Measurements from ENCODE around the gene MINDY1.

The MINDY1 gene

GRCh38 chr1:150992626-150993025 is 14.1 kb downstream of the MINDY1 start:
- Histone ChIP-seq H3K4me1 (ENCODE audit: control insufficient read depth, insufficient read depth, low read length) (peaks cover 4% of the 10 kb centered on the region), H3K9me3 (ENCODE audit: control insufficient read depth in 2 of 2, low read length in 2 of 2) (no peaks in the 10 kb centered on the region), H3K27me3 (ENCODE audit: control insufficient read depth in 1 of 2, insufficient read depth in 2 of 2, low read length in 2 of 2) (no peaks in the 10 kb centered on the region), H3K4me3 (ENCODE audit: low read length in 2 of 2) (no peak overlapping the region), H3K9ac (ENCODE audit: low read length in 2 of 2) (no peak overlapping the region), H3K27ac (ENCODE audit: low read length) (no peak overlapping the region), H3K36me3 (ENCODE audit: control insufficient read depth in 2 of 2, insufficient read depth in 2 of 2, low read length in 2 of 2) (peaks cover 8% of the 10 kb centered on the region in 2 donors)

- Histone ChIP-seq H3K36me3 (ENCODE audit: control insufficient read depth in 2 of 2, insufficient read depth in 2 of 2, low read length in 2 of 2) (no peaks in the 10 kb centered on the region), H3K4me1 (ENCODE audit: control insufficient read depth, insufficient read depth, low read length) (no peaks in the 10 kb centered on the region), H3K27ac (ENCODE audit: low read length) (no peak overlapping the region), H3K27me3 (ENCODE audit: control insufficient read depth in 1 of 2, insufficient read depth in 2 of 2, low read length in 2 of 2) (no peaks in the 10 kb centered on the region), H3K9ac (ENCODE audit: low read length in 2 of 2) (no peak overlapping the region), H3K9me3 (ENCODE audit: control insufficient read depth in 2 of 2, low read length in 2 of 2) (no peaks in the 10 kb centered on the region), H3K4me3 (ENCODE audit: low read length in 2 of 2) (no peak overlapping the region)
These were observed 18.8 kb downstream of the MINDY1 start for GRCh38 chr1:150987924-150988323.

- H3K4me3 ChIP-seq (ENCODE audit: low read length in 2 of 2) = no peak overlapping the region
- no peaks in the 10 kb centered on the region for H3K27me3 ChIP-seq (ENCODE audit: control insufficient read depth in 1 of 2, insufficient read depth in 2 of 2, low read length in 2 of 2)
- no peak overlapping the region for H3K27ac ChIP-seq (ENCODE audit: low read length)
- H3K9me3 ChIP-seq (ENCODE audit: control insufficient read depth in 2 of 2, low read length in 2 of 2) = no peaks in the 10 kb centered on the region
- H3K9ac ChIP-seq (ENCODE audit: low read length in 2 of 2) = no peak overlapping the region
- H3K36me3 ChIP-seq (ENCODE audit: control insufficient read depth in 2 of 2, insufficient read depth in 2 of 2, low read length in 2 of 2) = no peaks in the 10 kb centered on the region
- no peaks in the 10 kb centered on the region for H3K4me1 ChIP-seq (ENCODE audit: control insufficient read depth, insufficient read depth, low read length)
These were observed 21.4 kb downstream of the MINDY1 start for GRCh38 chr1:150985179-150985825.

- Histone ChIP-seq H3K4me3 (ENCODE audit: low read length in 2 of 2) (no peak within 1 kb of the TSS), H3K4me1 (ENCODE audit: control insufficient read depth, insufficient read depth, low read length) (peaks cover 8% of the 10 kb centered on the region), H3K27me3 (ENCODE audit: control insufficient read depth in 1 of 2, insufficient read depth in 2 of 2, low read length in 2 of 2) (no peaks in the 10 kb centered on the region), H3K9ac (ENCODE audit: low read length in 2 of 2) (no peak within 1 kb of the TSS), H3K27ac (ENCODE audit: low read length) (no peak within 1 kb of the TSS), H3K9me3 (ENCODE audit: control insufficient read depth in 2 of 2, low read length in 2 of 2) (no peaks in the 10 kb centered on the region), H3K36me3 (ENCODE audit: control insufficient read depth in 2 of 2, insufficient read depth in 2 of 2, low read length in 2 of 2) (no peaks in the 10 kb centered on the region)
These were observed 24.6 kb downstream of the MINDY1 start, which contains the start of gene ANXA9 for GRCh38 chr1:150981805-150982712. TSS of gene ANXA9 (plus strand) at chr1:150982292. CDS start at chr1:150983106, 814 bp downstream.

GRCh38 chr1:150981177-150981804 is 25.4 kb downstream of the MINDY1 start:
- no peak overlapping the region for H3K9ac ChIP-seq (ENCODE audit: low read length in 2 of 2)
- H3K27ac ChIP-seq (ENCODE audit: low read length) = no peak overlapping the region
- no peak overlapping the region for H3K4me3 ChIP-seq (ENCODE audit: low read length in 2 of 2)
- no peaks in the 10 kb centered on the region for H3K36me3 ChIP-seq (ENCODE audit: control insufficient read depth in 2 of 2, insufficient read depth in 2 of 2, low read length in 2 of 2)
- no peaks in the 10 kb centered on the region for H3K9me3 ChIP-seq (ENCODE audit: control insufficient read depth in 2 of 2, low read length in 2 of 2)
- H3K4me1 ChIP-seq (ENCODE audit: control insufficient read depth, insufficient read depth, low read length) = peaks cover 8% of the 10 kb centered on the region
- no peaks in the 10 kb centered on the region for H3K27me3 ChIP-seq (ENCODE audit: control insufficient read depth in 1 of 2, insufficient read depth in 2 of 2, low read length in 2 of 2)

GRCh38 chr1:150979092-150980056 is 27.3 kb downstream of the MINDY1 start:
- Histone ChIP-seq H3K4me1 (ENCODE audit: control insufficient read depth, insufficient read depth, low read length) (peaks cover 11% of the 10 kb centered on the region), H3K9ac (ENCODE audit: low read length in 2 of 2) (peak overlapping the region; percentile 42 to 55), H3K36me3 (ENCODE audit: control insufficient read depth in 2 of 2, insufficient read depth in 2 of 2, low read length in 2 of 2) (no peaks in the 10 kb centered on the region), H3K27ac (ENCODE audit: low read length) (peak overlapping the region; percentile 41), H3K27me3 (ENCODE audit: control insufficient read depth in 1 of 2, insufficient read depth in 2 of 2, low read length in 2 of 2) (no peaks in the 10 kb centered on the region), H3K9me3 (ENCODE audit: control insufficient read depth in 2 of 2, low read length in 2 of 2) (no peaks in the 10 kb centered on the region), H3K4me3 (ENCODE audit: low read length in 2 of 2) (peak overlapping the region; percentile 33 to 47)

- H3K27me3 ChIP-seq (ENCODE audit: control insufficient read depth in 1 of 2, insufficient read depth in 2 of 2, low read length in 2 of 2) = no peaks in the 10 kb centered on the region
- peak overlapping the region; percentile 74 for H3K27ac ChIP-seq (ENCODE audit: low read length)
- H3K4me1 ChIP-seq (ENCODE audit: control insufficient read depth, insufficient read depth, low read length) = peaks cover 31% of the 10 kb centered on the region
- H3K9me3 ChIP-seq (ENCODE audit: control insufficient read depth in 2 of 2, low read length in 2 of 2) = no peaks in the 10 kb centered on the region
- H3K9ac ChIP-seq (ENCODE audit: low read length in 2 of 2) = no peak overlapping the region
- H3K36me3 ChIP-seq (ENCODE audit: control insufficient read depth in 2 of 2, insufficient read depth in 2 of 2, low read length in 2 of 2) = no peaks in the 10 kb centered on the region
- peak overlapping the region in 1 of 2 donors; percentile 22 for H3K4me3 ChIP-seq (ENCODE audit: low read length in 2 of 2)
These were observed 29.6 kb downstream of the MINDY1 start for GRCh38 chr1:150976879-150977694.

- H3K9ac ChIP-seq (ENCODE audit: low read length in 2 of 2) = no peak overlapping the region
- H3K27me3 ChIP-seq (ENCODE audit: control insufficient read depth in 1 of 2, insufficient read depth in 2 of 2, low read length in 2 of 2) = no peaks in the 10 kb centered on the region
- no peaks in the 10 kb centered on the region for H3K36me3 ChIP-seq (ENCODE audit: control insufficient read depth in 2 of 2, insufficient read depth in 2 of 2, low read length in 2 of 2)
- no peaks in the 10 kb centered on the region for H3K9me3 ChIP-seq (ENCODE audit: control insufficient read depth in 2 of 2, low read length in 2 of 2)
- peak overlapping the region; percentile 74 for H3K27ac ChIP-seq (ENCODE audit: low read length)
- no peak overlapping the region for H3K4me3 ChIP-seq (ENCODE audit: low read length in 2 of 2)
- peaks cover 38% of the 10 kb centered on the region for H3K4me1 ChIP-seq (ENCODE audit: control insufficient read depth, insufficient read depth, low read length)
These were observed 30.3 kb downstream of the MINDY1 start for GRCh38 chr1:150976401-150976821.

- Histone ChIP-seq H3K27ac (ENCODE audit: low read length) (peak within 1 kb of the TSS; percentile 84), H3K27me3 (ENCODE audit: control insufficient read depth in 1 of 2, insufficient read depth in 2 of 2, low read length in 2 of 2) (no peaks in the 10 kb centered on the region), H3K9me3 (ENCODE audit: control insufficient read depth in 2 of 2, low read length in 2 of 2) (no peaks in the 10 kb centered on the region), H3K4me1 (ENCODE audit: control insufficient read depth, insufficient read depth, low read length) (peaks cover 52% of the 10 kb centered on the region), H3K9ac (ENCODE audit: low read length in 2 of 2) (peak within 1 kb of the TSS; percentile 94 to 96), H3K4me3 (ENCODE audit: low read length in 2 of 2) (peak within 1 kb of the TSS; percentile 86 to 96), H3K36me3 (ENCODE audit: control insufficient read depth in 2 of 2, insufficient read depth in 2 of 2, low read length in 2 of 2) (no peaks in the 10 kb centered on the region)
These were observed 31.9 kb downstream of the MINDY1 start, which contains the start of gene CERS2 for GRCh38 chr1:150974580-150975478. TSS of gene CERS2 (minus strand) at chr1:150974835. CDS start at chr1:150969090, 5,745 bp downstream.

Data from stomach smooth muscle (tissue), 2 donors.